Effector memory CD4-positive, alpha-beta T cell (primary cell): ENCODE data around the gene HDAC11.
"Not testable (repeated sequence)": the region's sequence is repeated elsewhere in the genome, so short reads cannot be mapped to it uniquely, and the experiment has no call there.

Experiments
- DNase-seq, 3 donors: peaks; one replicate each; pipeline ENCODE4 v3.0.0-alpha.2; 2020
- H3K27ac ChIP-seq: 2 replicates; pipeline ENCODE4 v1.7.0; 2013; ENCODE audit warnings: mild to moderate bottlenecking, low read length, moderate library complexity; ENCODE audit not compliant: insufficient read depth, poor library complexity, severe bottlenecking
- H3K27me3 ChIP-seq: replicated peaks from 2 replicates; pipeline ENCODE4 v1.7.0; 2013; ENCODE audit warnings: mild to moderate bottlenecking, low read length; ENCODE audit not compliant: insufficient read depth, control insufficient read depth, poor library complexity, severe bottlenecking
- H3K36me3 ChIP-seq: 2 replicates; pipeline ENCODE4 v1.7.0; 2013; ENCODE audit warnings: mild to moderate bottlenecking, low read length, moderate library complexity; ENCODE audit not compliant: control insufficient read depth, insufficient read depth
- H3K4me1 ChIP-seq: 2 replicates; pipeline ENCODE4 v1.7.0; 2013; ENCODE audit warnings: low read length, mild to moderate bottlenecking; ENCODE audit not compliant: control insufficient read depth, insufficient read depth, poor library complexity, severe bottlenecking
- H3K4me3 ChIP-seq: 2 replicates; pipeline ENCODE4 v1.7.0; 2013; ENCODE audit warnings: low read length, low read depth, mild to moderate bottlenecking; ENCODE audit not compliant: insufficient read depth, poor library complexity, severe bottlenecking
- H3K9me3 ChIP-seq: 2 replicates; pipeline ENCODE4 v1.7.0; 2013; ENCODE audit warnings: mild to moderate bottlenecking, low read length, moderate library complexity; ENCODE audit not compliant: control insufficient read depth

The HDAC11 gene

DNA sequence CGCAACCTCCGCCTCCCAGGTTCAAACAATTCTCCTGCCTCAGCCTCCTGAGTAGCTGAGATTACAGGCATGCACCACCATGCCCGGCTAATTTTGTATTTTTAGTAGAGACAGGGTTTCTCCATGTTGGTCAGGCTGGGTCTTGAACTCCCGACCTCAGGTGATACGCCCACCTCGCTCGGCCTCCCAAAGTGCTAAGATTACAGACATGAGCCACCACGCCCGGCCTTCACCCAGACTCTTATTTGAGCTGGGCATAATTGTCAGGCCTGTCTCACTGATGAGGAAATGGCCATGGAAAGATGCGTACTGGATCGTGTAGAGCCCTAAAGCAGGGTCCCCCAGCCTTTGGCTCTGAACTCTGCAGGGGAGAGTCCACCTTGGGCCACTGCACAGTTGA, 19.1 kb downstream of the HDAC11 start:
- H3K4me3 ChIP-seq, DNase-seq, H3K9me3 ChIP-seq, H3K4me1 ChIP-seq, H3K36me3 ChIP-seq, H3K27ac ChIP-seq, H3K27me3 ChIP-seq: not testable (repeated sequence)

DNA sequence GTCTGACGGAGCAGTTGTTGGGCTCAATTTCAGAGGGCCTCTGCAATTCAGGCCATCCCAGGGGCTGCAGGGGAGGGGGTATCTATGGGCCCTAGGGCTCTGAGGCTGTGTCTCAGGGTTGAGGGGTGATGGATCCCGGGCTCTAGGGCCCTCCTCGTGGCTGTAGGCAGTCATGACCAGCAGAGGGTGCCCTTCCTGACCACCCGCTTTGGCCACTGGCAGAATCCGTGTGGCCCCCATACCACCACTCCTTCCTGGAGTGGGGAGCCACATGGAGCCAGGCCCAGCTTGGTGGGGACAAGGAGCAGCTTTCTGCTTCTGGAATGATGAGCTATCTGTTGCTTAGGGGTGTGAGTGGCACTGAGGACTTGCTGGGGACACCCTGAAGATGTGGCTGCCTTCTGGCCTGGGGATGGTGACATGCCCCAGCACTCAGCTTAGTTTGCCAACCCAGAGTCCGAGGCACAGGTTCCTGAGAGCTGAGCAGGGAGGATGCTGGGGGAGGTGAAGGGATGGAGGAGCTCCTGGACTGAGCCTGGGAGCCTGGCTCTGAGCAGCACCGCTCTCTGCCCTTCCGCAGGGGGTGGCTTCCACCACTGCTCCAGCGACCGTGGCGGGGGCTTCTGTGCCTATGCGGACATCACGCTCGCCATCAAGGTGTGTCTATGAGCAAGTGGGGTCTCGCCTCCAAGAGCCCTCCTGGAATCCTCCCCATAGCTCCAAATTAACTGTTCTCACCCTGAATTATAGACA, 20.2 kb downstream of the HDAC11 start:
- no peaks in the 10 kb centered on the region for H3K4me1 ChIP-seq
- H3K36me3 ChIP-seq, result no peaks in the 10 kb centered on the region
- H3K4me3 ChIP-seq, result no peak overlapping the region
- no peak for DNase-seq
- no peaks in the 10 kb centered on the region for H3K27me3 ChIP-seq
- H3K27ac ChIP-seq, result no peak overlapping the region
- H3K9me3 ChIP-seq, result no peaks in the 10 kb centered on the region

DNA sequence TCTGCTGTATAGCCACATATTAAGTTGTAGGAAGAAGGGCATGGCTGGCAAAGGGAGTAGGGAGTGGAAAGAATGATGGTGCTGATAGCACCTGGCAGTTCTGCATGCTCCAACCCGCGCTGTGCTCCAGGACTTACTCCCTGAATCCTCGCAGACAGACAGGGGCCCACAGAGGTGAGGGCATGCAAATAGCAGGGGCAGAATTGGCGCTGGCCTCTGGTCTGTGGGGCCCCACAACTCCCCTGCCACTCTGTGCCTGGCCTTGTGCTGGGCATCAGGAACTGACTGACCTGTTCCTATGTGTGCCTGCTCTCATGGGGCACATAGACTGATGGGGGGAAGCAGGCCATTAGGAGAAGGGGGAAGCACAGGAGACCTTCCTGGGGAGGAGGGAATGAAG, 20.9 kb downstream of the HDAC11 start:
- DNase-seq, result no peak
- Histone ChIP-seq H3K27me3 (no peaks in the 10 kb centered on the region), H3K36me3 (no peaks in the 10 kb centered on the region), H3K9me3 (no peaks in the 10 kb centered on the region), H3K27ac (no peak overlapping the region), H3K4me1 (no peaks in the 10 kb centered on the region), H3K4me3 (no peak overlapping the region)

DNA sequence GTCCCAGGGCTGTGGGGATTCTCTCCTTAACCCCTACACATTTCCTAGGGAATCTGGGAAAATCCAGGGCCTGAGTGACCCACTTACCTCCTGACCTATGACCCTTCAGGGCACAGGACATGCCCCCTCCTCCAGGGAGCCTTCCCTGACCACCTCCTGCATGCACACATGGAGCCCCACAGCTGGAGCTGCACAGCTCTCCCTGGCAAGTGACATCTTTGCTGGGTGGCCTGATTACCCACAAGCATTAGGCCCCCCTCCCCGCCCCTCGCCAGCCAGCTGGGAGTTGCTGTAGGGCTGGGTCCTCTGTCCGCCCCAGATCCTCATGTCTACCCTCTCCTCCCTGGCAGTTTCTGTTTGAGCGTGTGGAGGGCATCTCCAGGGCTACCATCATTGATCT, 21.4 kb downstream of the HDAC11 start:
- Histone ChIP-seq H3K9me3 (no peaks in the 10 kb centered on the region), H3K27ac (no peak overlapping the region), H3K27me3 (no peaks in the 10 kb centered on the region), H3K4me1 (no peaks in the 10 kb centered on the region), H3K4me3 (no peak overlapping the region), H3K36me3 (no peaks in the 10 kb centered on the region)
- no peak for DNase-seq

DNA sequence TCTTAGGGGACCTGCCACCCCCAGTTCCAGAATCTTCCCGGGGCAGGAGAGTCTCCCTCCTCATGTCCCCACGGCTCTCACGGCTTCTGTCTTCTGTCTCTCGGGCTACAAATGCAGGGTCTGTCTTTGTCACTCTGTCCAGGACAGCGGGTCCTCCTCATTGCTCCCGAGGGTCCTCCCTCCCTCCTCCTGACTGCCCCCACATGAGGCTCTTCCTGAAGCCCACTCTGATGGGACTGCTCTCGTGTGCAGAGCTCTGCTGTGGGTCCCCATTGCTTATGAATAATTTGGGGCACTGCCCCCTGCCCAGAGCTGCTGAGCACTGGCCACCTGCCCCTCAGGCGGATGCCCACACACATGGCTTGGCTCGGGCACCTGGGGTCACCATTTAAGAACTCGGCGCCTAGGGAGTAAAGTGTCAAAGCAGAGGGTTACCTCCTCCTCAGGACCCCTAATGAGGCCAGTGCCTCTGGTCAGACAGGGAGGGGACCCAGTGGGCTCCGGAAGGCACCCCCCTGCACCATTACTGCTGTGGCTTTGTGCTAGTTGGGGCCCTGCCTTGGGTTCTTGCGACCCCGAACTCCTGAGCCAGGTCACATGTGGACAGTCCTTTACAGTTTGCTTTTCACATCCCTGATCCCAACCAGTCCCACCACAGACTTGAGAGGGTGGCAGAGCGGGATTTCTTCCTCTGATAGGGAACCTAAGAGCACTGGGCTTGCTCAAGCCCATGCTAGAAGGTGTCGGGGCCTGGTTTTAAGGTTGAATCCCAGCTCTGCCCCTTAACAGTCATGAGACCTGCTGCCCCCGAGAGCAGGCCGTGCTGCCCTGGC, 22.1 kb downstream of the HDAC11 start:
- Histone ChIP-seq H3K36me3 (no peaks in the 10 kb centered on the region), H3K4me1 (no peaks in the 10 kb centered on the region), H3K9me3 (no peaks in the 10 kb centered on the region), H3K4me3 (no peak overlapping the region), H3K27me3 (no peaks in the 10 kb centered on the region), H3K27ac (no peak overlapping the region)
- no peak for DNase-seq

DNA sequence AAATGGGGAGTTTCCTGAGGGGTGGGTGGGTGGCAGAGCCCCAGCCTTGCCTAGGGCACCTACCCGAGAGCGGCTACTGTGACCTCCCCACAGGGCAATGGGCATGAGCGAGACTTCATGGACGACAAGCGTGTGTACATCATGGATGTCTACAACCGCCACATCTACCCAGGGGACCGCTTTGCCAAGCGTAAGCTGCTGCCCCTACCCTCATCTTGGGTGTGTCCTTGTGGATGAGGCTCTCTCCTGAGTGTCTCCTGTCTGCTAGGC, 22.6 kb downstream of the HDAC11 start:
- H3K4me3 ChIP-seq, result no peak overlapping the region
- H3K27ac ChIP-seq, result no peak overlapping the region
- no peak for DNase-seq
- no peaks in the 10 kb centered on the region for H3K27me3 ChIP-seq
- H3K4me1 ChIP-seq, result no peaks in the 10 kb centered on the region
- no peaks in the 10 kb centered on the region for H3K9me3 ChIP-seq
- H3K36me3 ChIP-seq, result no peaks in the 10 kb centered on the region

DNA sequence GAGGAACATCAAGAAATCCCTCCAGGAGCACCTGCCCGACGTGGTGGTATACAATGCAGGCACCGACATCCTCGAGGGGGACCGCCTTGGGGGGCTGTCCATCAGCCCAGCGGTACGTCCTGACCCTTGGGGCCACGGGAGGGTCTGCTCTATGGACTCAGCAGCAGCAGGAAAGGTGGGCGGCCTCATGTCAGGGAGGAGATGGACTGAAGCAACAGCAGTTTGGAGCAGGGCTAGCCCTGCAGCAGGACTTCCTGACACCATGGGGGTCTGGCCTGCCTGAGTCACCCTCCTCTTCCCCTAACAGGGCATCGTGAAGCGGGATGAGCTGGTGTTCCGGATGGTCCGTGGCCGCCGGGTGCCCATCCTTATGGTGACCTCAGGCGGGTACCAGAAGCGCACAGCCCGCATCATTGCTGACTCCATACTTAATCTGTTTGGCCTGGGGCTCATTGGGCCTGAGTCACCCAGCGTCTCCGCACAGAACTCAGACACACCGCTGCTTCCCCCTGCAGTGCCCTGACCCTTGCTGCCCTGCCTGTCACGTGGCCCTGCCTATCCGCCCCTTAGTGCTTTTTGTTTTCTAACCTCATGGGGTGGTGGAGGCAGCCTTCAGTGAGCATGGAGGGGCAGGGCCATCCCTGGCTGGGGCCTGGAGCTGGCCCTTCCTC, 24.2 kb downstream of the HDAC11 start:
- no peaks in the 10 kb centered on the region for H3K9me3 ChIP-seq
- no peak for DNase-seq
- no peak overlapping the region for H3K27ac ChIP-seq
- no peaks in the 10 kb centered on the region for H3K4me1 ChIP-seq
- no peak overlapping the region for H3K4me3 ChIP-seq
- H3K36me3 ChIP-seq, result no peaks in the 10 kb centered on the region
- H3K27me3 ChIP-seq, result no peaks in the 10 kb centered on the region

DNA sequence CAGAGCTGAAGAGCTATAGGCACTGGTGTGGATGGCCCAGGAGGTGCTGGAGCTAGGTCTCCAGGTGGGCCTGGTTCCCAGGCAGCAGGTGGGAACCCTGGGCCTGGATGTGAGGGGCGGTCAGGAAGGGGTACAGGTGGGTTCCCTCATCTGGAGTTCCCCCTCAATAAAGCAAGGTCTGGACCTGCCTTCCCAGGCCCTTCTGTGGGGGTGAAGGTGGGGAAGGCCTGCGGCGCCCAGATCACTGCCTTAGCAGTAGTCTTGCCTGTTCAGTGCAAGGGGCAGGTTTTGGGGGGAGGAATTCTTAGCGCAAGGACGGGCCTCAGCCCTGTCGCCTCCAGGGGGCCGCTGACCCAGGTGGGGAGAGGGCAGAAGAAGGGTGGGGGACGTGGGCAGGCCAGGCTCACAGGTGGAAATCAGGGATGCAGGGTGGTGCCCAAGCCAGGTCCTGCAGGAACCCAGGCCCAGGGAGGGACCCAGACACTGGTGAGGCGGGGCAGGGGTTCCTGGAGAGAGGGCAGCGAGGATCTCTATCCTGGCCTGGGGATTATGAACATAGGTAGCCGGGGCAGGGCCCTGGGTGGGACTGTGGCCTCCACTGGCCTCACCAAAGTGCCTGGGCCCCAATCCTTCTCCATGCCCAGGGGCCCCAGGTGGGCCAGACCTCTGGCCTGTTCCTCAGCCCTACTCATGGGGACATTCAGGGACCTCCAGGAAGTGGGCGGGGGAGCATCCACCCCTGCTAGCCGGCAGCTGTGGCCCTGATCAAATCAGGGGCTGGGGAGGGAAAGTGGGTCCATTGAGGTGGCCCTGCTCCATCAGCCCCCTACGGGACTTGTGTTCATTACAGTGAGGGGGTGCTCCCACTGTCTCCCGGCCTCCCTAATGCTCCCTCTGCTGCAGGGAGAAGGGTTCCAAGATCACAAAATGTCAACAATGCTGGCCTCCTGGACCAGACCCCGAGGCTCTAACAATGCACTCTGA, 25.3 kb downstream of the HDAC11 start:
- Histone ChIP-seq H3K9me3 (no peaks in the 10 kb centered on the region), H3K27ac (no peak overlapping the region), H3K4me3 (no peak overlapping the region), H3K36me3 (no peaks in the 10 kb centered on the region), H3K27me3 (no peaks in the 10 kb centered on the region), H3K4me1 (no peaks in the 10 kb centered on the region)
- no peak for DNase-seq

DNA sequence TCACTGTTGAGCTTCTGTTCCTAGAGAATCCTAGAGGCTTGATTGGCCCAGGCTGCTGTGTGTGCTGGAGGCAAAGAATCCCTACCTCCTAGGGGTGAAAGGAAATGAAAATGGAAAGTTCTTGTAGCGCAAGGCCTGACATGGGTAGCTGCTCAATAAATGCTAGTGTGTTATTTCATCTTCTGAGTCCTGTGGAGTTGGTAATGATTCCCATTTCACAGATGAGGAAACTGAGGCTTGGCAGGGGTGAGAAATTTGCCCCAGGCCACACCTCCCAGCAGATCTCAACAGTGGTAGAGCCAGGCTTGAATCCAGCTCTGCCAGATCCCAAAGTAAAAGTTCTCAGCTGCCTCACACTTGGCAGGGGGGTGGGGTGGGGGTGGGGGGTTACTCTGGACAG, 26.1 kb downstream of the HDAC11 start:
- H3K36me3 ChIP-seq, result no peaks in the 10 kb centered on the region
- no peaks in the 10 kb centered on the region for H3K4me1 ChIP-seq
- H3K27me3 ChIP-seq, result no peaks in the 10 kb centered on the region
- no peak for DNase-seq
- H3K27ac ChIP-seq, result no peak overlapping the region
- H3K4me3 ChIP-seq, result no peak overlapping the region
- no peaks in the 10 kb centered on the region for H3K9me3 ChIP-seq
